Caco-2 (cell line): ENCODE data around the gene LSMEM2. TPM values are rescaled to one million over a fixed set of nuclear protein-coding genes. Genes with fewer than 3 reads are reported as not detected.

Experiments used
- BruUV-seq: library from RNA; stranded (reverse); fragments of 400-500 nt; replicated peaks from 2 replicates; lab custom pipeline; 2021; lab: Mats Ljungman, UMichigan
- CTCF ChIA-PET: fragments of 300-600 bp; sonication (Branson Sonifier 250); formaldehyde crosslinking; loops from one replicate; lab custom pipeline; 2022; ENCODE audit warnings: antibody characterized with exemption; lab: Charles Lee
- POLR2A ChIA-PET: fragments of 300-600 bp; sonication (Branson Sonifier 250); formaldehyde crosslinking; loops from one replicate; lab custom pipeline; 2022; ENCODE audit warnings: antibody characterized with exemption; lab: Charles Lee
- DNase-seq, 2 experiments: peaks; one replicate each; pipeline versions ENCODE4 v3.0.0 to v3.0.0-alpha.2; 2020 to 2022
- H3K27me3 ChIP-seq: replicated peaks from 2 replicates; pipeline ENCODE4 v1.6.0; 2011; ENCODE audit warnings: low read length; ENCODE audit not compliant: control insufficient read depth, insufficient read depth
- H3K36me3 ChIP-seq: 2 replicates; pipeline ENCODE4 v1.5.1; 2011; ENCODE audit warnings: low read length; ENCODE audit not compliant: control insufficient read depth, insufficient read depth
- H3K4me1 ChIP-seq: fragments of 250-450 bp; sonication (Bioruptor Pico); 2 replicates; pipeline ENCODE4 v1.5.1; 2020; ENCODE audit warnings: mild to moderate bottlenecking
- H3K4me3 ChIP-seq: 2 replicates; pipeline ENCODE4 v1.5.1; 2011; ENCODE audit warnings: low read depth, mild to moderate bottlenecking, control low read depth, low read length
- H3K9me3 ChIP-seq: fragments of 250-450 bp; sonication (Bioruptor Pico); 2 replicates; pipeline ENCODE4 v1.5.1; 2020; ENCODE audit warnings: mild to moderate bottlenecking, moderate library complexity
- H3K27ac Mint-ChIP-seq: one replicate; pipeline ENCODE4 v1.8.0; 2022; ENCODE audit warnings: mixed read lengths; ENCODE audit not compliant: unreplicated experiment
- H3K27me3 Mint-ChIP-seq: one replicate; pipeline ENCODE4 v1.8.0; 2022; ENCODE audit warnings: mixed read lengths; ENCODE audit not compliant: insufficient read depth, unreplicated experiment
- H3K36me3 Mint-ChIP-seq: one replicate; pipeline ENCODE4 v1.8.0; 2022; ENCODE audit warnings: mild to moderate bottlenecking, mixed read lengths; ENCODE audit not compliant: insufficient read depth, unreplicated experiment
- H3K4me1 Mint-ChIP-seq: one replicate; pipeline ENCODE4 v1.8.0; 2022; ENCODE audit warnings: low read depth, mixed read lengths; ENCODE audit not compliant: unreplicated experiment
- H3K4me3 Mint-ChIP-seq: one replicate; pipeline ENCODE4 v1.8.0; 2022; ENCODE audit warnings: mild to moderate bottlenecking, moderate library complexity, mixed read lengths; ENCODE audit not compliant: unreplicated experiment
- H3K9me3 Mint-ChIP-seq: one replicate; pipeline ENCODE4 v1.8.0; 2022; ENCODE audit warnings: mixed read lengths; ENCODE audit not compliant: unreplicated experiment
- intact Hi-C: fragments of 100-400 bp; cut with micrococcal nuclease; formaldehyde crosslinking; loops from one replicate; pipeline ENCODE4 v1.10.0; 2022; ENCODE audit not compliant: unreplicated experiment
- total RNA-seq: library from RNA; stranded (reverse); gene quantifications from 2 replicates; pipeline ENCODE4 v1.2.3, GENCODE V29; 2022
- TF ChIP-seq, protein P1 (sequence below), 2 experiments: fragments of 200-600 bp in 1 of 2; IDR thresholded peaks; 1 replicate in 1 of 2; 2 replicates in 1 of 2; pipeline versions ENCODE4 v1.5.1 to v1.8.0; 2011 to 2022; ENCODE audit warnings: antibody characterized with exemption in 1 of 2, control low read depth in 1 of 2, inconsistent platforms in 1 of 2, low read depth in 1 of 2, low read length in 1 of 2, mild to moderate bottlenecking in 1 of 2, moderate library complexity in 1 of 2; ENCODE audit not compliant: insufficient read depth in 1 of 2, severe bottlenecking in 1 of 2, unreplicated experiment in 1 of 2

Gene LSMEM2
- total RNA-seq, 1 experiment from 2014 or later: not detected

DNA sequence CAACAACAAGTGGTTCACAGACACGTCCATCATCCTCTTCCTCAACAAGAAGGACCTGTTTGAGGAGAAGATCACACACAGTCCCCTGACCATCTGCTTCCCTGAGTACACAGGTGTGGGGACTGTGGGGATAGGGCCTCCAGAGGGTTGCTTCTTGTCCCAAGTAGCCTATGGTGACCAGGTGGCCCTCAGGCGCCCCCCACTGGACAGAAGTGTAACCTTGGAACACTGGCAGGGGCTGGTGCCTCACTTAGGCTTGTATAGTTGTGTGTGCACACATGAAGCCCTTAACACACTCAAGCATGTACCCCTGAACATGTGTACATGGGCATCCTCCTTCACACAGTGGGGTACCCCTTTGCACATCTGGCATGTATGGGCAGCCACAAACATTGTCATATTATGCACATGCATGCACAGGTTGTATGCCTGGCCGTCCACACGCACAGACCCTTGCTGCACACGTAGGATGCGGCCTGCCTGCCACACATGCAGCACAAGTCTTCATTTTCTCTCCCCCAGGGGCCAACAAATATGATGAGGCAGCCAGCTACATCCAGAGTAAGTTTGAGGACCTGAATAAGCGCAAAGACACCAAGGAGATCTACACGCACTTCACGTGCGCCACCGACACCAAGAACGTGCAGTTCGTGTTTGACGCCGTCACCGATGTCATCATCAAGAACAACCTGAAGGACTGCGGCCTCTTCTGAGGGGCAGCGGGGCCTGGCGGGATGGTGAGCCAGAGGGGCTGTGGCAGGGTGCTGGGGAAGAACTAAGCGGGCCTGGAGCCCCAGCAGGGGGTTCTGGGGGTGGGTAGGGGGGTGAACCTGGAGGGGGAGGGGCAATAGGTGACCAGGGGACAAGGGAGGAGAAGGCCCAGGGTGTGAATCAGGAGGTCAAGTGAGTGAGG, 21.7 kb upstream of the LSMEM2 start:
- no peaks in the 10 kb centered on the region for H3K9me3 Mint-ChIP-seq
- H3K9me3 ChIP-seq: no peaks in the 10 kb centered on the region
- no TSS peak for BruUV-seq
- peaks cover 14% of the 10 kb centered on the region for H3K4me1 ChIP-seq
- no peaks in the 10 kb centered on the region for H3K27me3 ChIP-seq
- ChIA-PET POLR2A (no interaction called here), CTCF (interaction anchor here (1.2 to 1.9 kb wide), 2 partner anchors 11 to 42 kb away, joined by 4 to 5 read pairs; partner anchors contain the start of genes HYAL3 and NAA80)
- H3K27ac Mint-ChIP-seq: no peak overlapping the region
- H3K4me1 Mint-ChIP-seq: no peaks in the 10 kb centered on the region
- no peak overlapping the region for H3K4me3 ChIP-seq
- intact Hi-C loops: loop anchor here (1.0 to 2.0 kb wide), 2 partner anchors 16 to 30 kb away; no protein-coding TSS in a partner anchor
- no peak overlapping the region for H3K4me3 Mint-ChIP-seq
- peak; percentile 65 to 72 for DNase-seq
- TF ChIP-seq, protein P1, sequence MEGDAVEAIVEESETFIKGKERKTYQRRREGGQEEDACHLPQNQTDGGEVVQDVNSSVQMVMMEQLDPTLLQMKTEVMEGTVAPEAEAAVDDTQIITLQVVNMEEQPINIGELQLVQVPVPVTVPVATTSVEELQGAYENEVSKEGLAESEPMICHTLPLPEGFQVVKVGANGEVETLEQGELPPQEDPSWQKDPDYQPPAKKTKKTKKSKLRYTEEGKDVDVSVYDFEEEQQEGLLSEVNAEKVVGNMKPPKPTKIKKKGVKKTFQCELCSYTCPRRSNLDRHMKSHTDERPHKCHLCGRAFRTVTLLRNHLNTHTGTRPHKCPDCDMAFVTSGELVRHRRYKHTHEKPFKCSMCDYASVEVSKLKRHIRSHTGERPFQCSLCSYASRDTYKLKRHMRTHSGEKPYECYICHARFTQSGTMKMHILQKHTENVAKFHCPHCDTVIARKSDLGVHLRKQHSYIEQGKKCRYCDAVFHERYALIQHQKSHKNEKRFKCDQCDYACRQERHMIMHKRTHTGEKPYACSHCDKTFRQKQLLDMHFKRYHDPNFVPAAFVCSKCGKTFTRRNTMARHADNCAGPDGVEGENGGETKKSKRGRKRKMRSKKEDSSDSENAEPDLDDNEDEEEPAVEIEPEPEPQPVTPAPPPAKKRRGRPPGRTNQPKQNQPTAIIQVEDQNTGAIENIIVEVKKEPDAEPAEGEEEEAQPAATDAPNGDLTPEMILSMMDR (IDR thresholded peaks at IDR 0.05; ENCODE audit: insufficient read depth in 1 of 2, low read depth in 1 of 2, low read length in 1 of 2, severe bottlenecking in 1 of 2, unreplicated experiment in 1 of 2): peak; percentile 56 to 63
- H3K36me3 ChIP-seq: peaks cover 5% of the 10 kb centered on the region
- H3K36me3 Mint-ChIP-seq: peaks cover 20% of the 10 kb centered on the region
- H3K27me3 Mint-ChIP-seq: no peaks in the 10 kb centered on the region

DNA sequence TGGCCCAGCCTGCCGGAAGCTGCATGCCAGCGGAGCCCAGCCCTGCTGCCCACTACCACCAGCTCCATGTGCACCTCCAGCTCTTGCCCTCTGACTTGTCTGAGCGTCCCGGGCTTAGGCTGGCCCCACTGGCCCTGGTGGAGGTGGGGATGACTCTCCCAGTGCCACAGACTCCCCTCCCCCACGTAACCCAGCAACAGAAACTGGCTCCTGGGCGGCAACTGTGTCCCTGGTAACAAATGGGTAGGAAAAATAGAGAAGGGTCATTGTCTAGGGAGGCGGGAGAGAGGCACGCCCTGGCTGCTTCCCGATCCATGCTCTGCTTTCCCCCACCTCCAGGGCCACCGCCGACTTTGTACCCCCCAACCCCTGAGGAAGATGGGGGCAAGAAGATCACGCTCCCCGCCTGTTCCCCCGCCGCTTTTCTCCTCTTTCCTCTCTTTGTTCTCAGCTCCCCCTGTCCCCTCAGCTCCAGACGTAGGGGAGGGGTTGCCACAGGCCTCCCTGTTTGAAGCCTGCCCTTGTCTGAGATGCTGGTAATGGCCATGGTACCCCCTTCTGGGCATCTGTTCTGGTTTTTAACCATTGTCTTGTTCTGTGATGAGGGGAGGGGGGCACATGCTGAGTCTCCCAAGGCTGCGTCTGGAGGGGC, 20.7 kb upstream of the LSMEM2 start:
- intact Hi-C loops: no loop called here
- no peaks in the 10 kb centered on the region for H3K27me3 ChIP-seq
- BruUV-seq: no TSS peak
- peaks cover 18% of the 10 kb centered on the region for H3K4me1 ChIP-seq
- no peaks in the 10 kb centered on the region for H3K27me3 Mint-ChIP-seq
- no peak overlapping the region for H3K4me3 Mint-ChIP-seq
- CTCF ChIA-PET: interaction anchor here (0.6 to 1.2 kb wide), 4 partner anchors 16 to 139 kb away, joined by 3 to 6 read pairs (median 4); partner anchors contain the start of genes HYAL3 and NAA80
- POLR2A ChIA-PET: interaction anchor here (0.5 kb wide), 1 partner anchor 12 kb away, joined by 4 read pairs; no protein-coding TSS in a partner anchor
- H3K36me3 Mint-ChIP-seq: peaks cover 20% of the 10 kb centered on the region
- no peak for DNase-seq
- no peaks in the 10 kb centered on the region for H3K9me3 ChIP-seq
- H3K9me3 Mint-ChIP-seq: no peaks in the 10 kb centered on the region
- H3K4me3 ChIP-seq: no peak overlapping the region
- no peaks in the 10 kb centered on the region for H3K4me1 Mint-ChIP-seq
- H3K27ac Mint-ChIP-seq: peak overlapping the region; percentile 70
- TF ChIP-seq, protein P1 (IDR thresholded peaks at IDR 0.05; ENCODE audit: insufficient read depth in 1 of 2, low read depth in 1 of 2, low read length in 1 of 2, severe bottlenecking in 1 of 2, unreplicated experiment in 1 of 2): no peak
- H3K36me3 ChIP-seq: peaks cover 5% of the 10 kb centered on the region

DNA sequence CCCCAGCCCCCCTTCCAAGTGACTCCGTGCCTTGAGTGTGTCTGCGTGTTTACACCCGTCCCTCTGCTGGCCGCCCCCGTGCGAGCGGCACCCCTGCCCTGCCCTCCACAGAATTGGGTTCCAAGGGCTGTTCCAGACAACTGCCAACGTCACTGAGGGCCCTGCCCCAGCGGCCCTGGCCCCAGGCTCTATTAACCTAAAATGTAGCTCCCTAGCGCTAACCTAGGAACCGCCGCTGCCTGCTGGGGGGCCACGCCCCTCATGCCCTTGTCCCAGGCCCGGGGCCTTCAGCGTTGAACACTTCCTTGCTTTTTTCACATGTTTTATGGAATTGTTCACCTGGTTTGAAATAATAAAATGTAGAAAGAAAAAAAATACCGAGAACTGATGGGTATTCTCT, 19.9 kb upstream of the LSMEM2 start:
- H3K9me3 ChIP-seq: no peaks in the 10 kb centered on the region
- TF ChIP-seq, protein P1 (IDR thresholded peaks at IDR 0.05; ENCODE audit: insufficient read depth in 1 of 2, low read depth in 1 of 2, low read length in 1 of 2, severe bottlenecking in 1 of 2, unreplicated experiment in 1 of 2): no peak
- peaks cover 20% of the 10 kb centered on the region for H3K36me3 Mint-ChIP-seq
- ChIA-PET CTCF (interaction anchor here (0.6 to 2.3 kb wide), 8 partner anchors 10 to 140 kb away, joined by 3 to 10 read pairs (median 6); partner anchors contain the start of genes GNAI2 and SEMA3B), POLR2A (interaction anchor here (0.5 to 1.7 kb wide), 2 partner anchors 24 to 42 kb away, joined by 7 to 16 read pairs; partner anchors contain the start of gene GNAI2)
- H3K4me1 Mint-ChIP-seq: peaks cover 3% of the 10 kb centered on the region
- H3K4me1 ChIP-seq: peaks cover 25% of the 10 kb centered on the region
- DNase-seq: no peak
- H3K36me3 ChIP-seq: peaks cover 5% of the 10 kb centered on the region
- H3K27me3 ChIP-seq: no peaks in the 10 kb centered on the region
- H3K9me3 Mint-ChIP-seq: no peaks in the 10 kb centered on the region
- BruUV-seq: no TSS peak
- H3K4me3 ChIP-seq: no peak overlapping the region
- H3K27me3 Mint-ChIP-seq: no peaks in the 10 kb centered on the region
- no peak overlapping the region for H3K4me3 Mint-ChIP-seq
- intact Hi-C loops: no loop called here
- H3K27ac Mint-ChIP-seq: peak overlapping the region; percentile 70
